ENCODE results near the gene GANC. TPM values are rescaled to one million over a fixed set of nuclear protein-coding genes. Genes with fewer than 3 reads are reported as not detected.
"Not testable (repeated sequence)": the region's sequence is repeated elsewhere in the genome, so short reads cannot be mapped to it uniquely, and the experiment has no call there.

GANC gene
- total RNA-seq, result 10 to 100 TPM; 32.0 to 78.8 TPM

GRCh38 chr15:42272939-42273899 lies at the start of gene GANC, which contains the start of gene TMEM87A:
GANC (plus strand) TSS chr15:42273201; CDS start chr15:42274482, 1,281 bp downstream.
TMEM87A (minus strand) TSS chr15:42273433; CDS start chr15:42273398, 35 bp downstream.
- peak within 1 kb of the TSS; percentile 97 to 100 for H3K27ac ChIP-seq
- H3K27me3 ChIP-seq (replicated peaks; ENCODE audit: insufficient read depth), result no peaks in the 10 kb centered on the region
- DNase-seq (ENCODE audit: low spot score) (peak; percentile 88), ATAC-seq (ENCODE audit: insufficient number of reproducible peaks, low FRiP score, low read depth) (peak; percentile 95)
- H3K9me3 ChIP-seq, result no peaks in the 10 kb centered on the region
- peaks cover under 1% of the 10 kb centered on the region for H3K36me3 ChIP-seq
- TF ChIP-seq, protein P1, sequence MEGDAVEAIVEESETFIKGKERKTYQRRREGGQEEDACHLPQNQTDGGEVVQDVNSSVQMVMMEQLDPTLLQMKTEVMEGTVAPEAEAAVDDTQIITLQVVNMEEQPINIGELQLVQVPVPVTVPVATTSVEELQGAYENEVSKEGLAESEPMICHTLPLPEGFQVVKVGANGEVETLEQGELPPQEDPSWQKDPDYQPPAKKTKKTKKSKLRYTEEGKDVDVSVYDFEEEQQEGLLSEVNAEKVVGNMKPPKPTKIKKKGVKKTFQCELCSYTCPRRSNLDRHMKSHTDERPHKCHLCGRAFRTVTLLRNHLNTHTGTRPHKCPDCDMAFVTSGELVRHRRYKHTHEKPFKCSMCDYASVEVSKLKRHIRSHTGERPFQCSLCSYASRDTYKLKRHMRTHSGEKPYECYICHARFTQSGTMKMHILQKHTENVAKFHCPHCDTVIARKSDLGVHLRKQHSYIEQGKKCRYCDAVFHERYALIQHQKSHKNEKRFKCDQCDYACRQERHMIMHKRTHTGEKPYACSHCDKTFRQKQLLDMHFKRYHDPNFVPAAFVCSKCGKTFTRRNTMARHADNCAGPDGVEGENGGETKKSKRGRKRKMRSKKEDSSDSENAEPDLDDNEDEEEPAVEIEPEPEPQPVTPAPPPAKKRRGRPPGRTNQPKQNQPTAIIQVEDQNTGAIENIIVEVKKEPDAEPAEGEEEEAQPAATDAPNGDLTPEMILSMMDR (IDR thresholded peaks at IDR 0.05), result no peak
- peak within 1 kb of the TSS; percentile 89 for H3K4me3 ChIP-seq
- peaks cover 33 to 60% of the 10 kb centered on the region in 2 donors for H3K4me1 ChIP-seq (ENCODE audit: control insufficient read depth in 1 of 2, low read depth in 2 of 2)

DNA sequence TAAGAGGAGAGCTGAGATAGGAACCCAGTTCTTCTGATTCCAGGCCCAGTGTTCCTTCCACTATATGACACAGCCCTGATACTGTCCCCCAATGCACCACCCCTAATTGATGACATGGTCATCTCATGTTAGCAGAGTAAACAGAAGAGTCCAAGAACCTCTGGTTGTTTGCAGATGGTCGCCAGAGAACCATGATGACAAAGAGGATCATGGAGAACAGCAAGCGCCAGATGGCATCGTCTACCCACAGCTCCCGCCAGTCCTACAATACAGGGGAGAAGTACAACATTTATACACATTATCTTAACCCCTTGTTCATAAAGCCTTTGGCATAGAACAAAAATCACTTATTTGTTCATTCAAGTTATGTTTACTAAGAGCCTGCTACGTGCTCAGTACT lies 46.4 kb upstream of the GANC start:
- ATAC-seq (ENCODE audit: insufficient number of reproducible peaks, low FRiP score, low read depth) (no peak), DNase-seq (ENCODE audit: low spot score) (no peak)
- Histone ChIP-seq H3K9me3 (no peaks in the 10 kb centered on the region), H3K4me1 (ENCODE audit: control insufficient read depth in 1 of 2, low read depth in 2 of 2) (no peaks in the 10 kb centered on the region), H3K4me3 (no peak overlapping the region), H3K27me3 (replicated peaks; ENCODE audit: insufficient read depth) (no peaks in the 10 kb centered on the region), H3K36me3 (peaks cover 40% of the 10 kb centered on the region), H3K27ac (no peak overlapping the region)
- TF ChIP-seq, protein P1 (IDR thresholded peaks at IDR 0.05), result no peak

- no peak for ATAC-seq (ENCODE audit: insufficient number of reproducible peaks, low FRiP score, low read depth)
- H3K36me3 ChIP-seq, result peaks cover 36% of the 10 kb centered on the region
Observed at GRCh38 chr15:42228036-42228435, 45.0 kb upstream of the GANC start.

GRCh38 chr15:42228981-42229380 lies 44.0 kb upstream of the GANC start:
- H3K36me3 ChIP-seq, result peaks cover 43% of the 10 kb centered on the region
- not testable (repeated sequence) for H3K27me3 ChIP-seq (replicated peaks; ENCODE audit: insufficient read depth); ATAC-seq (ENCODE audit: insufficient number of reproducible peaks, low FRiP score, low read depth); H3K4me1 ChIP-seq (ENCODE audit: control insufficient read depth in 1 of 2, low read depth in 2 of 2); DNase-seq (ENCODE audit: low spot score); H3K9me3 ChIP-seq; H3K4me3 ChIP-seq; H3K27ac ChIP-seq

More at GRCh38 chr15:42228036-42228435, 45.0 kb upstream of the GANC start:
- Histone ChIP-seq H3K27me3 (replicated peaks; ENCODE audit: insufficient read depth) (no peaks in the 10 kb centered on the region), H3K9me3 (no peaks in the 10 kb centered on the region), H3K27ac (no peak overlapping the region), H3K4me1 (ENCODE audit: control insufficient read depth in 1 of 2, low read depth in 2 of 2) (no peaks in the 10 kb centered on the region), H3K4me3 (no peak overlapping the region)
- DNase-seq (ENCODE audit: low spot score), result no peak
- TF ChIP-seq, protein P1 (IDR thresholded peaks at IDR 0.05), result no peak

GRCh38 chr15:42231088-42231487 lies 41.9 kb upstream of the GANC start:
- DNase-seq (ENCODE audit: low spot score) (no peak), ATAC-seq (ENCODE audit: insufficient number of reproducible peaks, low FRiP score, low read depth) (no peak)
- H3K27me3 ChIP-seq (replicated peaks; ENCODE audit: insufficient read depth), result no peaks in the 10 kb centered on the region
- no peaks in the 10 kb centered on the region for H3K9me3 ChIP-seq
- H3K4me3 ChIP-seq, result no peak overlapping the region
- no peaks in the 10 kb centered on the region for H3K4me1 ChIP-seq (ENCODE audit: control insufficient read depth in 1 of 2, low read depth in 2 of 2)
- H3K27ac ChIP-seq, result no peak overlapping the region
- TF ChIP-seq, protein P1 (IDR thresholded peaks at IDR 0.05), result no peak
- H3K36me3 ChIP-seq, result peaks cover 34% of the 10 kb centered on the region
